Activated T-cell treated with anti-CD3 and anti-CD28 coated beads, Interleukin-2, amount 50 U/mL, for 48 hours (primary cell): Measurements from ENCODE around the gene SPTBN2.

Source experiments
- DNase-seq, 2 experiments: peaks; one replicate each; pipeline ENCODE4 v3.0.0-alpha.2; 2020

The SPTBN2 gene

GRCh38 chr11:66723693-66724092 is 5.3 kb downstream of the SPTBN2 start:
- no peak for DNase-seq

GRCh38 chr11:66722745-66723651 is 6.0 kb downstream of the SPTBN2 start:
- no peak for DNase-seq

GRCh38 chr11:66721939-66722338 is 7.1 kb downstream of the SPTBN2 start:
- DNase-seq = no peak

GRCh38 chr11:66720899-66721470 is 8.0 kb downstream of the SPTBN2 start:
- DNase-seq = no peak

- DNase-seq = peak; percentile 58 to 72
These were observed 8.7 kb downstream of the SPTBN2 start for GRCh38 chr11:66720223-66720898.

GRCh38 chr11:66719111-66719872 is 9.7 kb downstream of the SPTBN2 start:
- DNase-seq = no peak

- no peak for DNase-seq
These were observed 10.6 kb downstream of the SPTBN2 start for GRCh38 chr11:66718320-66718971.

- no peak for DNase-seq
These were observed 11.1 kb downstream of the SPTBN2 start for GRCh38 chr11:66717925-66718319.

GRCh38 chr11:66716996-66717395 is 12.0 kb downstream of the SPTBN2 start:
- DNase-seq = no peak

GRCh38 chr11:66715346-66716085 is 13.5 kb downstream of the SPTBN2 start:
- DNase-seq = no peak

GRCh38 chr11:66713746-66714480 is 15.1 kb downstream of the SPTBN2 start:
- DNase-seq = no peak

GRCh38 chr11:66710384-66710930 is 18.6 kb downstream of the SPTBN2 start:
- no peak for DNase-seq

GRCh38 chr11:66708701-66709100 is 20.3 kb downstream of the SPTBN2 start:
- no peak for DNase-seq

- no peak for DNase-seq
These were observed 20.9 kb downstream of the SPTBN2 start for GRCh38 chr11:66708094-66708493.

GRCh38 chr11:66707486-66707885 is 21.5 kb downstream of the SPTBN2 start:
- no peak for DNase-seq

GRCh38 chr11:66706989-66707388 is 22.0 kb downstream of the SPTBN2 start:
- DNase-seq = no peak

GRCh38 chr11:66705587-66706335 is 23.3 kb downstream of the SPTBN2 start:
- DNase-seq = no peak

GRCh38 chr11:66704659-66705360 is 24.2 kb downstream of the SPTBN2 start:
- DNase-seq = no peak
